ENCODE measurements around the gene SLC25A51.

DNA sequence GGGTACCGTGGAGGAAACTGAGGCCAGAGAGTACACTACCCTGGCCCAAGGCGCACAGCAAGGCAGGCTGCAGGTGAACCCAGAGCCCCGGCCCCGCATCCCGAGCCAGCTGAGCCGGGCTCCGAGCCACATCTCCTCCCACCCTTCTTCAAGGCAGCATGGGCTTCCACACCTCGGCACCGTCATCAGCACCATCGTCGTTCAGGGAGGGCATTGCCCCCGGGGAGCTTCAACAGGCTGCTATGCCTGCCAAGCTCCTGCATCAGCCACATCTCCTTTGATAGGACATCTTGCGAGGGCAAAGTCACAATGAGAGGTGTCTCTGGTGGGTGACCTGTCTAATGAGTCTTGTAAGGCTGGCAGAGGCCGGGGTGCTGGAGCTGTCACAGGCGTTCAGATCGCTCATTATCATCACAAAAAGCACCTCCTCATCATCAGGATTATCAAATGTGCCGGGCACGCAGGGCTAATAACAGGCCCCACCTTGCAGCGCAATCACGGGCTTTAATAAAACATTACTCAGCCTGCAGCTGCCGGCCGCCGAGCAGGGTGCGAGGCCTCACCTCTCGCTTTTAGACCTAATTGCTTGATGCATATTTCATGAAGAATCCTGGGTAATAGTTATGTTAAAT, 20.0 kb upstream of the SLC25A51 start:
- no peak for TF ChIP-seq ISL1 (CRISPR knock-in tag; IDR thresholded peaks at IDR 0.05)
- TF ChIP-seq, protein P1, sequence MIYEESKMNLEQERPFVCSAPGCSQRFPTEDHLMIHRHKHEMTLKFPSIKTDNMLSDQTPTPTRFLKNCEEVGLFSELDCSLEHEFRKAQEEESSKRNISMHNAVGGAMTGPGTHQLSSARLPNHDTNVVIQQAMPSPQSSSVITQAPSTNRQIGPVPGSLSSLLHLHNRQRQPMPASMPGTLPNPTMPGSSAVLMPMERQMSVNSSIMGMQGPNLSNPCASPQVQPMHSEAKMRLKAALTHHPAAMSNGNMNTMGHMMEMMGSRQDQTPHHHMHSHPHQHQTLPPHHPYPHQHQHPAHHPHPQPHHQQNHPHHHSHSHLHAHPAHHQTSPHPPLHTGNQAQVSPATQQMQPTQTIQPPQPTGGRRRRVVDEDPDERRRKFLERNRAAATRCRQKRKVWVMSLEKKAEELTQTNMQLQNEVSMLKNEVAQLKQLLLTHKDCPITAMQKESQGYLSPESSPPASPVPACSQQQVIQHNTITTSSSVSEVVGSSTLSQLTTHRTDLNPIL (CRISPR knock-in tag; IDR thresholded peaks at IDR 0.05; ENCODE audit: low read depth) = no peak
- TF ChIP-seq OSR1 (CRISPR knock-in tag; IDR thresholded peaks at IDR 0.05) = no peak
- TF ChIP-seq RARB (CRISPR knock-in tag; IDR thresholded peaks at IDR 0.05) = no peak
- no peak for TF ChIP-seq ZNF565 (CRISPR knock-in tag; conservative IDR thresholded peaks at IDR 0.05; ENCODE audit: low read depth)
- TF ChIP-seq TOX (CRISPR knock-in tag; IDR thresholded peaks at IDR 0.05; ENCODE audit: borderline replicate concordance) = no peak
- TF ChIP-seq BACH2 (CRISPR knock-in tag; IDR thresholded peaks at IDR 0.05; ENCODE audit: borderline replicate concordance) = no peak
- no peak for TF ChIP-seq CSDC2 (CRISPR knock-in tag; IDR thresholded peaks at IDR 0.05)
- no peak for TF ChIP-seq ARNTL (CRISPR knock-in tag; IDR thresholded peaks at IDR 0.05; ENCODE audit: borderline replicate concordance, low read depth)
- no peak for TF ChIP-seq GLIS3 (CRISPR knock-in tag; IDR thresholded peaks at IDR 0.05)
- TF ChIP-seq SNAI2 (CRISPR knock-in tag; IDR thresholded peaks at IDR 0.05) = no peak
- TF ChIP-seq, protein P2, sequence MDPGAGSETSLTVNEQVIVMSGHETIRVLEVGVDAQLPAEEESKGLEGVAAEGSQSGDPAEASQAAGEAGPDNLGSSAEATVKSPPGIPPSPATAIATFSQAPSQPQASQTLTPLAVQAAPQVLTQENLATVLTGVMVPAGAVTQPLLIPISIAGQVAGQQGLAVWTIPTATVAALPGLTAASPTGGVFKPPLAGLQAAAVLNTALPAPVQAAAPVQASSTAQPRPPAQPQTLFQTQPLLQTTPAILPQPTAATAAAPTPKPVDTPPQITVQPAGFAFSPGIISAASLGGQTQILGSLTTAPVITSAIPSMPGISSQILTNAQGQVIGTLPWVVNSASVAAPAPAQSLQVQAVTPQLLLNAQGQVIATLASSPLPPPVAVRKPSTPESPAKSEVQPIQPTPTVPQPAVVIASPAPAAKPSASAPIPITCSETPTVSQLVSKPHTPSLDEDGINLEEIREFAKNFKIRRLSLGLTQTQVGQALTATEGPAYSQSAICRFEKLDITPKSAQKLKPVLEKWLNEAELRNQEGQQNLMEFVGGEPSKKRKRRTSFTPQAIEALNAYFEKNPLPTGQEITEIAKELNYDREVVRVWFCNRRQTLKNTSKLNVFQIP (CRISPR knock-in tag; IDR thresholded peaks at IDR 0.05; ENCODE audit: borderline replicate concordance, low read depth) = no peak
- TF ChIP-seq ZFP3 (CRISPR knock-in tag; IDR thresholded peaks at IDR 0.05) = no peak

All from SK-N-SH treated with all-trans-retinoic acid at 6 μM for 48 hours (cell line).